Kidney epithelial cell (primary cell): ENCODE data around the gene KCNJ1. TPM values are rescaled to one million over a fixed set of nuclear protein-coding genes. Genes with fewer than 3 reads are reported as not detected.

Source experiments
- DNase-seq: peaks from one replicate; pipeline ENCODE4 v3.0.0-alpha.2; 2010; ENCODE audit warnings: low read depth
- H3K27me3 ChIP-seq: 2 replicates; pipeline ENCODE4 v1.6.0; 2011; ENCODE audit warnings: low read length; ENCODE audit not compliant: control insufficient read depth, insufficient read depth
- H3K36me3 ChIP-seq: 2 replicates; pipeline ENCODE4 v1.5.1; 2011; ENCODE audit warnings: low read length; ENCODE audit not compliant: control insufficient read depth, insufficient read depth
- H3K4me3 ChIP-seq: 2 replicates; pipeline ENCODE4 v1.5.1; 2011; ENCODE audit warnings: low read depth, mild to moderate bottlenecking, control low read depth, low read length
- CTCF ChIP-seq: IDR thresholded peaks from 2 replicates; pipeline ENCODE4 v1.5.1; 2011; ENCODE audit warnings: mild to moderate bottlenecking, moderate library complexity, low read length, control low read depth, inconsistent platforms; ENCODE audit not compliant: insufficient read depth, poor library complexity, severe bottlenecking
- total RNA-seq: library from RNA; depleted of rRNA; stranded (reverse); fragments of >200 nt; gene quantifications from 2 replicates; pipeline ENCODE4 v1.2.3, GENCODE V29; 2015

The KCNJ1 gene
- total RNA-seq, 1 donor from 2014 or later, result not detected

- no peak for TF ChIP-seq CTCF
- Histone ChIP-seq H3K4me3 (no peak overlapping the region), H3K36me3 (no peaks in the 10 kb centered on the region), H3K27me3 (peaks cover 7% of the 10 kb centered on the region)
- DNase-seq, result no peak
Measured at GRCh38 chr11:128913806-128914205, 46.7 kb upstream of the KCNJ1 start.

DNA sequence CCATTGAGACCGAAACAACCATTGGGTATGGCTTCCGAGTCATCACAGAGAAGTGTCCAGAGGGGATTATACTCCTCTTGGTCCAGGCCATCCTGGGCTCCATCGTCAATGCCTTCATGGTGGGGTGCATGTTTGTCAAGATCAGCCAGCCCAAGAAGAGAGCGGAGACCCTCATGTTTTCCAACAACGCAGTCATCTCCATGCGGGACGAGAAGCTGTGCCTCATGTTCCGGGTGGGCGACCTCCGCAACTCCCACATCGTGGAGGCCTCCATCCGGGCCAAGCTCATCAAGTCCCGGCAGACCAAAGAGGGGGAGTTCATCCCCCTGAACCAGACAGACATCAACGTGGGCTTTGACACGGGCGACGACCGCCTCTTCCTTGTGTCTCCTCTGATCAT, 44.6 kb upstream of the KCNJ1 start:
- DNase-seq, result no peak
- TF ChIP-seq CTCF, result no peak
- Histone ChIP-seq H3K36me3 (no peaks in the 10 kb centered on the region), H3K4me3 (no peak overlapping the region), H3K27me3 (peaks cover 7% of the 10 kb centered on the region)

- DNase-seq, result no peak
- Histone ChIP-seq H3K27me3 (peaks cover 5% of the 10 kb centered on the region), H3K36me3 (no peaks in the 10 kb centered on the region), H3K4me3 (no peak overlapping the region)
- TF ChIP-seq CTCF, result no peak
Measured at GRCh38 chr11:128911239-128911638, 44.1 kb upstream of the KCNJ1 start.

GRCh38 chr11:128910576-128910975, 43.5 kb upstream of the KCNJ1 start:
- no peak for TF ChIP-seq CTCF
- Histone ChIP-seq H3K27me3 (peaks cover 5% of the 10 kb centered on the region), H3K36me3 (no peaks in the 10 kb centered on the region), H3K4me3 (no peak overlapping the region)
- no peak for DNase-seq

DNA sequence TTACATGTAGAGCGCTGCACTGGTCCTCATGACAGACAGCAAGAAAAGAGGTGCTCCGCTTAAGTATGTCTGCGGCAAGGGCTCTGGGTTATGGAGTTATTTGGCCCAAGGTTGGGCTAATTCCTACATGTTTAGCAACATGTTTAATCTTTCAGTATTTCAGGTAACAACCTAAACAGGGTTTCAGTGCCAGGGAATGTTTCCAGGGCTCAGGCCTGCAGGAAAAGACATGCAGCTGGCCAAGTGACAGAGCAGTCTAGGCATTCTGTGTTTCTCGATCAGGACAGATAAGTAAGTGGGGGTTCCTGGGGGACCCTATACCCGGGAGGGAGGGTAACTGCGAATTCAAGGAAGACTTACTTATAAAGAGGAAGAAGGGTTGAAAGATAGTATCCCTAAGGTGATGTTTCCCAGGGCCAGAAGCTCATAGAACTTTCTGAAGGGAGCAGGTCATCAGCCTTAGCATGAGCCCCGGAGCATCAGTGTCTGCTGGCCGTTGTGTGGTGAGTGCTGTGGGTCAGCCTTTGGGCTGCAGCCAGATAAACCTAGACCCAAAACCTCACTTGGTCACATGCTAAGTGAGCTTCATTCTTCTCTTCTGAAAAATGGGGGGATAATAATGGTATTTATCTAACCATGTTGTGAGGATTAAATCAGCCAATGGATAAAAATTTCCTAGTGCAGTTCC, 42.5 kb upstream of the KCNJ1 start:
- H3K4me3 ChIP-seq, result no peak overlapping the region
- H3K36me3 ChIP-seq, result no peaks in the 10 kb centered on the region
- H3K27me3 ChIP-seq, result peaks cover 5% of the 10 kb centered on the region
- DNase-seq, result no peak
- TF ChIP-seq CTCF, result no peak
